Stomach (tissue), 19 donors: ENCODE data around the gene HEPACAM2. TPM values are rescaled to one million over a fixed set of nuclear protein-coding genes. Genes with fewer than 3 reads are reported as not detected.
A peak's percentile ranks its signal among the peaks of the same experiment; 100 is the strongest.

Experiments
- DNase-seq, 2 donors: peaks; one replicate each; pipeline versions ENCODE4 v3.0.0 to v3.0.0-alpha.2; 2013 to 2019
- H3K27ac ChIP-seq, 5 donors: fragments of 200-600 bp in 4 of 5; sonication (generic) in 4 of 5; one replicate each; pipeline ENCODE4 v1.5.1; 2013 to 2019; ENCODE audit warnings: mild to moderate bottlenecking in 1 of 5, moderate library complexity in 1 of 5
- H3K27me3 ChIP-seq, 3 donors: fragments of 200-600 bp; sonication (generic); one replicate each; pipeline ENCODE4 v1.5.1; 2017 to 2019; ENCODE audit warnings: mixed run types in 1 of 3
- H3K36me3 ChIP-seq, 4 donors: fragments of 200-600 bp; sonication (generic); 1 replicate in 3 of 4; 2 replicates in 1 of 4; pipeline ENCODE4 v1.5.1; 2016 to 2019
- H3K4me1 ChIP-seq, 4 donors: fragments of 200-600 bp; sonication (generic); one replicate each; pipeline ENCODE4 v1.5.1; 2016 to 2019
- H3K4me3 ChIP-seq, 4 donors: fragments of 200-600 bp; sonication (generic) in 3 of 4; one replicate each; pipeline ENCODE4 v1.5.1; 2016 to 2019; ENCODE audit warnings: mild to moderate bottlenecking in 1 of 4
- H3K9me3 ChIP-seq, 4 donors: fragments of 200-600 bp; sonication (generic); one replicate each; pipeline ENCODE4 v1.5.1; 2016 to 2019
- CTCF ChIP-seq, 7 experiments: fragments of 450-650 bp in 4 of 7; fragments of 200-600 bp in 3 of 7; sonication (generic) in 3 of 7; IDR thresholded peaks; one replicate each; pipeline ENCODE4 v1.5.1; 2016 to 2019; ENCODE audit warnings: antibody characterized with exemption in 7 of 7, control low read depth in 2 of 7, mild to moderate bottlenecking in 1 of 7
- EP300 ChIP-seq: sonication (generic); formaldehyde crosslinking; IDR thresholded peaks from one replicate; pipeline ENCODE4 v1.6.1; 2017; ENCODE audit warnings: antibody characterized with exemption
- POLR2A ChIP-seq, 4 donors: fragments of 450-650 bp; IDR thresholded peaks; one replicate each; pipeline ENCODE4 v1.6.1; 2016; ENCODE audit warnings: antibody characterized with exemption in 4 of 4, control low read depth in 2 of 4, mild to moderate bottlenecking in 1 of 4, moderate library complexity in 1 of 4
- POLR2AphosphoS5 ChIP-seq, 3 donors: sonication (generic); formaldehyde crosslinking; IDR thresholded peaks; one replicate each; pipeline ENCODE4 v1.6.1; 2016; ENCODE audit warnings: antibody characterized with exemption in 3 of 3
- WGBS, 5 donors: extraction: QIAGEN DNeasy Blood & Tissue Kit in 3 of 5; methylation state at CpG; one replicate each; pipeline versions ENCODE4 v1.1.5 to v1.1.7; 2013 to 2018; 5-methylcytosine and 5-hydroxymethylcytosine counted together
- intact Hi-C: fragments of 100-400 bp; cut with DNase I; formaldehyde crosslinking; loops from one replicate; pipeline ENCODE4 v1.15.1; 2023; ENCODE audit warnings: low total_unique reads
- long read RNA-seq, 10 donors: transcript quantifications; one replicate each; lab custom pipeline, GENCODE V29; 2026
- polyA plus RNA-seq, 3 donors: library from polyadenylated mRNA; stranded (reverse); fragments of 200-250 nt; gene quantifications; one replicate each; pipeline ENCODE4 v1.2.3, GENCODE V29; 2013
- total RNA-seq, 5 donors: library from RNA; depleted of rRNA; stranded (reverse); fragments of >200 nt; gene quantifications; one replicate each; pipeline versions ENCODE4 v1.1.0 to v1.2.3, GENCODE V29; 2014 to 2016
- donor health status: healthy with polysubstance abuse.
- donor health status: Bipolar disorder and iron deficiency.
- donor health status: healthy.

Gene HEPACAM2
- total RNA-seq, result 1 to 10 TPM in 3 of 5 donors, under 1 TPM in 1, not detected in 1; 0.89 to 6.4 (median 3.3) TPM
- 1 to 10 TPM in 2 of 3 donors, under 1 TPM in 1; 0.83 to 2.3 (median 1.2) TPM for polyA plus RNA-seq
- long read RNA-seq, donor 1, result 0 reads
- long read RNA-seq, donor 2, partial matches to known transcripts, result 0 of 3 reads
- long read RNA-seq, donor 2, other reads (novel, unspliced or antisense), result 0 of 3 reads
- long read RNA-seq, donor 3, partial matches to known transcripts, result 0 of 1 reads
- long read RNA-seq, donor 3, other reads (novel, unspliced or antisense), result 0 of 1 reads
- long read RNA-seq, donor 4, result 0 reads
- long read RNA-seq, donor 5, result 0 reads
- long read RNA-seq, donor 6, partial matches to known transcripts, result 0 of 2 reads
- long read RNA-seq, donor 6, other reads (novel, unspliced or antisense), result 0 of 2 reads
- long read RNA-seq, donor 7, partial matches to known transcripts, result 0 of 1 reads
- long read RNA-seq, donor 7, other reads (novel, unspliced or antisense), result 0 of 1 reads
- long read RNA-seq, donor 8, partial matches to known transcripts, result 0 of 2 reads
- long read RNA-seq, donor 8, other reads (novel, unspliced or antisense), result 0 of 2 reads
- long read RNA-seq, donor 9, result 0 reads
- long read RNA-seq, donor 10, partial matches to known transcripts, result 0 of 1 reads
- long read RNA-seq, donor 10, other reads (novel, unspliced or antisense), result 0 of 1 reads

- intact Hi-C loops, result no loop called here
- H3K4me3 ChIP-seq, result no peak within 1 kb of the TSS
- H3K9me3 ChIP-seq, result no peaks in the 10 kb centered on the region
- no peak for TF ChIP-seq POLR2AphosphoS5 (IDR thresholded peaks at IDR 0.05)
- no peak for TF ChIP-seq POLR2A (IDR thresholded peaks at IDR 0.05)
- TF ChIP-seq CTCF (IDR thresholded peaks at IDR 0.05), result no peak
- no peak for TF ChIP-seq EP300
- H3K36me3 ChIP-seq, result no peaks in the 10 kb centered on the region
- whole genome bisulfite sequencing, 5 donors, result 32 to 50% (median 38%) methylated on average over 2 of the region's 2 CpGs
- H3K4me1 ChIP-seq, result peaks cover 2 to 19% (median 9%) of the 10 kb centered on the region in 4 donors
- H3K27ac ChIP-seq, result no peak within 1 kb of the TSS
- DNase-seq, result peak in 1 of 2 donors; percentile 24
- H3K27me3 ChIP-seq, result no peaks in the 10 kb centered on the region
Observed at GRCh38 chr7:93226310-93226709, at the start of gene HEPACAM2. TSS of gene HEPACAM2 (minus strand) at chr7:93226469.

GRCh38 chr7:93265220-93265619 lies 39.0 kb upstream of the HEPACAM2 start:
- TF ChIP-seq EP300, result no peak
- no peak for TF ChIP-seq POLR2A (IDR thresholded peaks at IDR 0.05)
- no peak for TF ChIP-seq POLR2AphosphoS5 (IDR thresholded peaks at IDR 0.05)
- no peak for TF ChIP-seq CTCF (IDR thresholded peaks at IDR 0.05)
- DNase-seq, result no peak

GRCh38 chr7:93262535-93262934 lies 36.3 kb upstream of the HEPACAM2 start:
- Histone ChIP-seq H3K36me3 (peaks cover 0 to 58% (median 48%) of the 10 kb centered on the region in 4 donors), H3K27ac (no peak overlapping the region), H3K4me1 (no peaks in the 10 kb centered on the region), H3K9me3 (no peaks in the 10 kb centered on the region), H3K4me3 (no peak overlapping the region), H3K27me3 (no peaks in the 10 kb centered on the region)
- no peak for DNase-seq
- TF ChIP-seq CTCF (IDR thresholded peaks at IDR 0.05), result no peak
- TF ChIP-seq POLR2A (IDR thresholded peaks at IDR 0.05), result no peak
- no peak for TF ChIP-seq EP300
- TF ChIP-seq POLR2AphosphoS5 (IDR thresholded peaks at IDR 0.05), result no peak
- WGBS, 5 donors, result 95 to 100% (median 98%) methylated on average over 1 of the region's 1 CpG
- intact Hi-C loops, result no loop called here

More at GRCh38 chr7:93265220-93265619, 39.0 kb upstream of the HEPACAM2 start:
- Histone ChIP-seq H3K4me3 (no peak overlapping the region), H3K4me1 (peaks cover 0 to 6% (median 0%) of the 10 kb centered on the region in 4 donors), H3K9me3 (no peaks in the 10 kb centered on the region), H3K36me3 (peaks cover 0 to 42% (median 34%) of the 10 kb centered on the region in 4 donors), H3K27ac (no peak overlapping the region), H3K27me3 (no peaks in the 10 kb centered on the region)
- WGBS, 5 donors, result 51 to 72% (median 65%) methylated on average over 4 of the region's 4 CpGs
- intact Hi-C loops, result no loop called here

GRCh38 chr7:93258661-93259060 lies 32.4 kb upstream of the HEPACAM2 start:
- TF ChIP-seq CTCF (IDR thresholded peaks at IDR 0.05), result no peak
- no peak for TF ChIP-seq POLR2AphosphoS5 (IDR thresholded peaks at IDR 0.05)
- TF ChIP-seq POLR2A (IDR thresholded peaks at IDR 0.05), result no peak
- TF ChIP-seq EP300, result no peak
- DNase-seq, result no peak
- Histone ChIP-seq H3K27me3 (no peaks in the 10 kb centered on the region), H3K9me3 (no peaks in the 10 kb centered on the region), H3K4me1 (no peaks in the 10 kb centered on the region), H3K36me3 (peaks cover 0 to 65% (median 61%) of the 10 kb centered on the region in 4 donors), H3K27ac (no peak overlapping the region), H3K4me3 (no peak overlapping the region)
- intact Hi-C loops, result no loop called here
